ENCODE data around the gene HRG. TPM values are rescaled to one million over a fixed set of nuclear protein-coding genes. Genes with fewer than 3 reads are reported as not detected.

HRG gene
- total RNA-seq, 4 donors from 2014 or later: not detected

DNA sequence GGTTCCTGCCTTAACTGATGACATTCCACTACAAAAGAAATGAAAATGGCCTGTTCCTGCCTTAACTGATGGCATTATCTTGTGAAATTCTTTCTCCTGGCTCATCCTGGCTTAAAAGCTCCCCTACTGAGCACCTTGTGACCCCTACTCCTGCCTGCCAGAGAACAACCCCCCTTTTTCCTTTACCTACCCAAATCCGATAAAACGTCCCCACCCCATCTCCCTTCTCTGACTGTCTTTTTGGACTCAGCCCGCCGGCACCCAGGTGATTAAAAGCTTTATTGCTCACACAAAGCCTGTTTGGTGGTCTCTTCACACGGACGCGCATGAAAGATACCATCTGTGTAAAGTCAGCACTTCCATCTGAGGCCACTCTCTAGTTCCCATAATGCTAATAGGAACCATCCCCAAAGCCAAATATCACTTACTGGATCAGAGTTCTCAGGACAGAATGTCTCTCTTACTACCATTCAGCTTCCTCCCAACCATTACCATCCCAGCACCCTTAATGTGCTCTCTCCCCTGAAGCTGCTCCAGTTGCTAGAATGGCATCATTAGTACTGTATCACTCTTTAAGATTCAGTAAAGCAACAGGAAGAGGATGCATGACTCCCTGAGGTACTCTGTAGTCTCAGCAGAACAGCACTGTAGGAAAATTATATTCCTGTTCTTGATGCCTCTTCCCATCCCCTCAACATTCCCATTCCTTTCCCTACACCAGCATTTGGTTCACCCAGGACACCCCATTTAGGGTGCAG, 2.3 kb upstream of the HRG start:
- no peak for DNase-seq (ENCODE audit: low spot score)
- no peak for ATAC-seq (ENCODE audit: low FRiP score)
- TF ChIP-seq, protein P1, sequence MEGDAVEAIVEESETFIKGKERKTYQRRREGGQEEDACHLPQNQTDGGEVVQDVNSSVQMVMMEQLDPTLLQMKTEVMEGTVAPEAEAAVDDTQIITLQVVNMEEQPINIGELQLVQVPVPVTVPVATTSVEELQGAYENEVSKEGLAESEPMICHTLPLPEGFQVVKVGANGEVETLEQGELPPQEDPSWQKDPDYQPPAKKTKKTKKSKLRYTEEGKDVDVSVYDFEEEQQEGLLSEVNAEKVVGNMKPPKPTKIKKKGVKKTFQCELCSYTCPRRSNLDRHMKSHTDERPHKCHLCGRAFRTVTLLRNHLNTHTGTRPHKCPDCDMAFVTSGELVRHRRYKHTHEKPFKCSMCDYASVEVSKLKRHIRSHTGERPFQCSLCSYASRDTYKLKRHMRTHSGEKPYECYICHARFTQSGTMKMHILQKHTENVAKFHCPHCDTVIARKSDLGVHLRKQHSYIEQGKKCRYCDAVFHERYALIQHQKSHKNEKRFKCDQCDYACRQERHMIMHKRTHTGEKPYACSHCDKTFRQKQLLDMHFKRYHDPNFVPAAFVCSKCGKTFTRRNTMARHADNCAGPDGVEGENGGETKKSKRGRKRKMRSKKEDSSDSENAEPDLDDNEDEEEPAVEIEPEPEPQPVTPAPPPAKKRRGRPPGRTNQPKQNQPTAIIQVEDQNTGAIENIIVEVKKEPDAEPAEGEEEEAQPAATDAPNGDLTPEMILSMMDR (IDR thresholded peaks at IDR 0.05): no peak

- ATAC-seq (ENCODE audit: low FRiP score) (no peak), DNase-seq (ENCODE audit: low spot score) (no peak)
- TF ChIP-seq, protein P1 (IDR thresholded peaks at IDR 0.05): no peak
Measured at GRCh38 chr3:186664119-186664495, 1.7 kb upstream of the HRG start.

GRCh38 chr3:186664506-186664905, 1.3 kb upstream of the HRG start:
- TF ChIP-seq, protein P1 (IDR thresholded peaks at IDR 0.05): no peak
- DNase-seq (ENCODE audit: low spot score) (no peak), ATAC-seq (ENCODE audit: low FRiP score) (no peak)

- DNase-seq (ENCODE audit: low spot score) (no peak), ATAC-seq (ENCODE audit: low FRiP score) (no peak)
- TF ChIP-seq, protein P1 (IDR thresholded peaks at IDR 0.05): no peak
Measured at GRCh38 chr3:186668426-186668825, 2.6 kb downstream of the HRG start.

DNA sequence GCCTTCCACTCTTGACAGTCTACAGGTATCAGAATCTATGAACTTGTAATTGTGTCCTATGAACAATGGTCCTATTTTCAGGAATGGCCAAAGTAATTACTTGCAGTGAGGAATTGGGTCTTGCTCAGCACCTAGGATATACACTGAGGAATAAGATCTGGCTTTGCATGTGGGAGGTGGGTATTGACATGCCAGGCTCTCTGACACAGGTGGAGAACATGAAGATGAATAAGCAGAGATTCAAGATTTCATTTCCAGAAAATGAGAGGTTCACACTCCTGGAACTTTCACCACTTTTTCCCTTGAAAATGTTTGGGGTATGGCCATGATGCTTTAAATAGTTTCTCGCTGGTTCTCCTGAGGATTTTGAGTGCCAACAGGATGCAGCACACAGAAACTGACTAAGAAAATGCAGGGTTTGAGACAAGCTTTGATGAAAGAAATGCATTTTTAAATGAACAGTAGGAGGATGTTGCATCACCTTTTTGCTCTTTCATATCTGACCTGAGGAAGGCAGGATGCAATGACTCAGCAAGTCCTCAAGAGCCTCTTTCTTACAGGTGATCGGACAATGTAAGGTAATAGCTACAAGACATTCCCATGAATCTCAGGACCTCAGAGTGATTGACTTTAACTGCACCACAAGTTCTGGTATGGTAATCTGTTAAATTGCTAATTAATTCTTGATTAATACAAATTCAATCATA, 3.7 kb downstream of the HRG start:
- TF ChIP-seq, protein P1 (IDR thresholded peaks at IDR 0.05): no peak
- ATAC-seq (ENCODE audit: low FRiP score): no peak
- DNase-seq (ENCODE audit: low spot score): no peak

DNA sequence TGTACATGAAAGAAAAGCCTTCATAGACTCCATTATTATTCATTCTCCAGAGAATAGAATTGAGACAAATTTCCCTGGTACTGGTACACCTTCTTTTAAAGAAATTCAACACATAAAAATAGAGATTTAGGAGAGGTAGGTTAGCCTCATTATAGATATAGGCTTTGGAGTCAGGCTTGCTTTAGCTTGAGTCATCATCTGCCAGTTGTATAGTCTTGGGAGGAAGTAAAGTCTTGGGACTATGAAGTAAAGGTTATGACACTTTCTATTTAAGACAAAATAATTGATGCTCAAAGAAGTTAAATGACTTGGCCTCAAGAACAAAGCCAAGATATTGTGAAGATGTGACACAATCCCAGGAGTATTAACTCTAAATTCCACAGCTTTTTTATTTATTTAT, 4.3 kb downstream of the HRG start:
- ATAC-seq (ENCODE audit: low FRiP score) (no peak), DNase-seq (ENCODE audit: low spot score) (no peak)
- TF ChIP-seq, protein P1 (IDR thresholded peaks at IDR 0.05): no peak

DNA sequence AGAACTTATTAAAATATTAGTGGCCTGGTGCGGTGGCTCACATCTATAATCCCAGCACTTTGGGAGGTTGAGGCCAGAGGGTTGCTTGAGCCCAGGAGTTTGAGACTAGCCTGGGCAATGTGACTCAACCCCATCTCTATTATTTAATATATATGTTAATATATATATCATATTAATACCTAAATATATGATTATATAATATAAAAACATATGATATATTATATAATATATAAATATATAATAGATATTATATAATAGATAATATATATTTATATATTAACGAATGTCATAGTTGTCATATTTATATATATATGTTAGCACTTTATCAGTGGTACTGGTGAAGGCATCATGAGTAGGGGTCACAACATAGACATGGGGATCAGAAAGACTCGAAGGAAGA, 5.2 kb downstream of the HRG start:
- ATAC-seq (ENCODE audit: low FRiP score) (no peak), DNase-seq (ENCODE audit: low spot score) (no peak)
- TF ChIP-seq, protein P1 (IDR thresholded peaks at IDR 0.05): no peak

All from omental fat pad (tissue), 4 donors.